ENCODE data around the gene PTPRN2. TPM values are rescaled to one million over a fixed set of nuclear protein-coding genes. Genes with fewer than 3 reads are reported as not detected.

PTPRN2 gene
- total RNA-seq, 1 experiment from 2014 or later, result 2.1 TPM

DNA sequence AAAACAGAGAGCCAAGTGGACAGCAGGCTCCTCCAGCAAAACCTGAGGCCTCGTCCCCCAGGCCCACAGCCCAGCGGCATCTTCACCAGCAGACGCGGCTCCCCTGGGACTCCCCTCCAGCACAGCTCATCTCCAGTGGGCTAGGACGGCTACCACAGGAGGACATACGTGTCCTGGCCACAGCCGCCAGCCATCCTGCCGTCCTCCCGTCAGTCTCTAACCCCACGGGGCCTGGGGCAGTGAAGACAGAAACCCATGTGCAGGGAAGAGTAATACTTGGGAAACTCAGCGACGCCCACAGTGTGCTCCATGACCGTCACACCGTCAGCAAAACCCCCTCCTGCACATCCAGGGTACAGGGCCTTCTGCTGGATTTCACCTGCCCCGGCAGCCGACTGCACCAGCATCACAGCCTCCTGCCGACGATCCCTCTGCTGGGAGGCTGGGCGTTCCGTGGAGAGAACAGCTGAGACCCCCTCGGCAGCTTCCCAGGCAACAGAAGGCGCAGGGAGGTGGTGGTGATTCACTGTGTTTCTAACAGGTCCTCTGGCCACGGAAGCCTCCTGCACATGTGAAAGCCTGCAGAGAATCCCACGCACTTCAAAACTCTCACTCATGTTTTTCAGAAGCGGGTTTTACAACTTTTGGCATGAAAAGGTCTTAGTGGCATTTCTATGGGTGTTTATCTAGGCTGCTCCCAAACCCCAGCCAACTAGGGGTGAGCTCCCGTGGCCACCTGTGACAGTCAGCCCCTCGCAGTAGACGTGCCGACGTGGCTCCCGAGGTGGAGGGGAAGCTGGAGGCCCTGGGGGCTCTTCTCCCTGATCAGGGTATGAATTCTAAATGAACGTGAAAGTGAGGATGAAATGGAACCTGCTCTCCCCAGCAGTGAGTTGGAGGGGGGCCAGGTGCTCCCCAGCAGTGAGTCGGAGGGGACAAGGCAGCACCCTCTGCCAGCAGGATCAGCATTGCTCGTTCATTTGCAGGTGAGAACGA is 513.5 kb downstream of the PTPRN2 start:
- no peaks in the 10 kb centered on the region for H3K27me3 ChIP-seq (ENCODE audit: insufficient read depth, low read length)
- ChIA-PET CTCF (no interaction called here), RAD21 (ENCODE audit: low non-redundant PET in 1 of 2, low total read pairs in 2 of 2, uncharacterized antibody in 2 of 2, unreplicated experiment in 2 of 2) (no interaction called here), POLR2A (no interaction called here)
- no peak overlapping the region for H3K4me2 ChIP-seq (ENCODE audit: low read length)
- intact Hi-C loops (cut with micrococcal nuclease), result no loop called here
- H4K20me1 ChIP-seq (ENCODE audit: insufficient read depth), result no peaks in the 10 kb centered on the region
- BruUV-seq (replicated peaks), result no TSS peak
- H3K36me3 ChIP-seq (ENCODE audit: control insufficient read depth in 1 of 2, insufficient read depth in 2 of 2, low read length in 2 of 2), result no peaks in the 10 kb centered on the region
- H3K4me3 ChIP-seq (replicated peaks in 1 of 2; ENCODE audit: low read depth in 1 of 2, low read length in 2 of 2), result no peak overlapping the region
- ATAC-seq (no peak), DNase-seq (ENCODE audit: low read depth, low spot score) (no peak)
- H2AFZ ChIP-seq (ENCODE audit: low read depth, low read length, poor library complexity, severe bottlenecking), result no peak overlapping the region
- no peak overlapping the region for H3K9ac ChIP-seq (ENCODE audit: low read length)
- H3K27ac ChIP-seq (ENCODE audit: low read depth, low read length), result no peak overlapping the region
- no peaks in the 10 kb centered on the region for H3K79me2 ChIP-seq (ENCODE audit: insufficient read depth, low read length)
- no peaks in the 10 kb centered on the region; a peak in 1 of 4 replicates for H3K9me3 ChIP-seq (ENCODE audit: control insufficient read depth in 1 of 2, insufficient read depth in 1 of 2, low read depth in 1 of 2, low read length in 2 of 2)
- no peaks in the 10 kb centered on the region for H3K9me2 ChIP-seq (ENCODE audit: insufficient read depth)
- H3K4me1 ChIP-seq (ENCODE audit: control insufficient read depth in 1 of 2, insufficient read depth in 2 of 2, low read length in 2 of 2), result no peaks in the 10 kb centered on the region
- TF ChIP-seq RAD21 (IDR thresholded peaks at IDR 0.05; ENCODE audit: low read depth), result no peak
- TF ChIP-seq REST (IDR thresholded peaks at IDR 0.05; ENCODE audit: low read depth), result no peak
- no peak for TF ChIP-seq CEBPB (IDR thresholded peaks at IDR 0.05; ENCODE audit: low read depth)
- TF ChIP-seq CBX3 (IDR thresholded peaks at IDR 0.05; ENCODE audit: low read depth), result no peak
- TF ChIP-seq, protein P1, sequence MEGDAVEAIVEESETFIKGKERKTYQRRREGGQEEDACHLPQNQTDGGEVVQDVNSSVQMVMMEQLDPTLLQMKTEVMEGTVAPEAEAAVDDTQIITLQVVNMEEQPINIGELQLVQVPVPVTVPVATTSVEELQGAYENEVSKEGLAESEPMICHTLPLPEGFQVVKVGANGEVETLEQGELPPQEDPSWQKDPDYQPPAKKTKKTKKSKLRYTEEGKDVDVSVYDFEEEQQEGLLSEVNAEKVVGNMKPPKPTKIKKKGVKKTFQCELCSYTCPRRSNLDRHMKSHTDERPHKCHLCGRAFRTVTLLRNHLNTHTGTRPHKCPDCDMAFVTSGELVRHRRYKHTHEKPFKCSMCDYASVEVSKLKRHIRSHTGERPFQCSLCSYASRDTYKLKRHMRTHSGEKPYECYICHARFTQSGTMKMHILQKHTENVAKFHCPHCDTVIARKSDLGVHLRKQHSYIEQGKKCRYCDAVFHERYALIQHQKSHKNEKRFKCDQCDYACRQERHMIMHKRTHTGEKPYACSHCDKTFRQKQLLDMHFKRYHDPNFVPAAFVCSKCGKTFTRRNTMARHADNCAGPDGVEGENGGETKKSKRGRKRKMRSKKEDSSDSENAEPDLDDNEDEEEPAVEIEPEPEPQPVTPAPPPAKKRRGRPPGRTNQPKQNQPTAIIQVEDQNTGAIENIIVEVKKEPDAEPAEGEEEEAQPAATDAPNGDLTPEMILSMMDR (IDR thresholded peaks at IDR 0.05 in 2 of 3, conservative IDR thresholded peaks at IDR 0.05 in 1 of 3; ENCODE audit: borderline replicate concordance in 1 of 3, insufficient read depth in 1 of 3, low read depth in 2 of 3, low read length in 2 of 3), result no peak
- TF ChIP-seq ELF1 (IDR thresholded peaks at IDR 0.05; ENCODE audit: borderline replicate concordance, low read depth), result no peak
